Measurements from ENCODE around the gene CX3CL1. TPM values are rescaled to one million over a fixed set of nuclear protein-coding genes. Genes with fewer than 3 reads are reported as not detected.
A peak's percentile ranks its signal among the peaks of the same experiment; 100 is the strongest.

CX3CL1 gene
- total and polyA plus RNA-seq, 10 of the 15 experiments (the other 5 are each of a cell fraction or from before 2014, with no cell fraction given), result 0.03 to 1.2 (median 0.46) TPM

- TF ChIP-seq ZBTB4 (CRISPR knock-in tag; IDR thresholded peaks at IDR 0.05) (no peak), BRCA1 (IDR thresholded peaks at IDR 0.05; ENCODE audit: low read depth, low read length) (no peak), BCL11A (IDR thresholded peaks at IDR 0.05; ENCODE audit: low read depth, low read length) (peak; percentile 67; the same call in 1 of the 2 replicates), NBN (IDR thresholded peaks at IDR 0.05) (peak; percentile 74; the same call in 1 of the 2 replicates), SIN3A (IDR thresholded peaks at IDR 0.05; ENCODE audit: low read depth, low read length) (no peak), NR2F1 (conservative IDR thresholded peaks at IDR 0.05) (peak; percentile 92), SMC3 (IDR thresholded peaks at IDR 0.05; ENCODE audit: borderline replicate concordance, low read length) (peak; percentile 34; the same call in 1 of the 2 replicates), HSF1 (IDR thresholded peaks at IDR 0.05; ENCODE audit: low read depth, low read length) (no peak), BHLHE40 (IDR thresholded peaks at IDR 0.05; ENCODE audit: borderline replicate concordance in 1 of 2, low read depth in 2 of 2, low read length in 1 of 2) (peak; percentile 79 to 87; a peak in 3 of 4 replicates), STAT1 (conservative IDR thresholded peaks at IDR 0.05) (no peak), MLLT1 (IDR thresholded peaks at IDR 0.05) (peak; percentile 71; the same call in 1 of the 2 replicates), ZSCAN29 (IDR thresholded peaks at IDR 0.05) (no peak), ZNF622 (IDR thresholded peaks at IDR 0.05) (no peak), CBFB (IDR thresholded peaks at IDR 0.05; ENCODE audit: low read depth) (peak; percentile 82; the same call in 1 of the 2 replicates), YY1 (IDR thresholded peaks at IDR 0.05; ENCODE audit: low read depth, low read length) (0 out of 2 replicates have a peak, but pooled peaks have one; percentile 10), MYB (IDR thresholded peaks at IDR 0.05; ENCODE audit: borderline replicate concordance, low read depth, low read length) (no peak), RELB (IDR thresholded peaks at IDR 0.05; ENCODE audit: low read depth) (peak; percentile 85), NFIC (IDR thresholded peaks at IDR 0.05; ENCODE audit: low read depth, low read length) (peak; percentile 96), CREM (IDR thresholded peaks at IDR 0.05; ENCODE audit: low read depth) (peak; percentile 90), EGR1 (IDR thresholded peaks at IDR 0.05; ENCODE audit: borderline replicate concordance in 1 of 2, low read depth in 2 of 2, low read length in 2 of 2) (peak in 1 of 2 experiments; percentile 56; a peak in 1 of 3 replicates), PML (IDR thresholded peaks at IDR 0.05; ENCODE audit: low read length) (0 out of 2 replicates have a peak, but pooled peaks have one; percentile 55), SMAD5 (IDR thresholded peaks at IDR 0.05; ENCODE audit: low read depth) (peak; percentile 45; the same call in 1 of the 2 replicates), HDAC2 (IDR thresholded peaks at IDR 0.05) (no peak), SUZ12 (IDR thresholded peaks at IDR 0.05; ENCODE audit: unreplicated experiment) (no peak)
Observed at GRCh38 chr16:57377080-57377841, 5.0 kb downstream of the CX3CL1 start (continued).
